Fibroblast of gingiva (primary cell): ENCODE measurements around the gene MYH3.

ENCODE experiments used
- DNase-seq: peaks from one replicate; pipeline ENCODE4 v3.0.0-alpha.2; 2011; ENCODE audit warnings: low read depth

The MYH3 gene

DNA sequence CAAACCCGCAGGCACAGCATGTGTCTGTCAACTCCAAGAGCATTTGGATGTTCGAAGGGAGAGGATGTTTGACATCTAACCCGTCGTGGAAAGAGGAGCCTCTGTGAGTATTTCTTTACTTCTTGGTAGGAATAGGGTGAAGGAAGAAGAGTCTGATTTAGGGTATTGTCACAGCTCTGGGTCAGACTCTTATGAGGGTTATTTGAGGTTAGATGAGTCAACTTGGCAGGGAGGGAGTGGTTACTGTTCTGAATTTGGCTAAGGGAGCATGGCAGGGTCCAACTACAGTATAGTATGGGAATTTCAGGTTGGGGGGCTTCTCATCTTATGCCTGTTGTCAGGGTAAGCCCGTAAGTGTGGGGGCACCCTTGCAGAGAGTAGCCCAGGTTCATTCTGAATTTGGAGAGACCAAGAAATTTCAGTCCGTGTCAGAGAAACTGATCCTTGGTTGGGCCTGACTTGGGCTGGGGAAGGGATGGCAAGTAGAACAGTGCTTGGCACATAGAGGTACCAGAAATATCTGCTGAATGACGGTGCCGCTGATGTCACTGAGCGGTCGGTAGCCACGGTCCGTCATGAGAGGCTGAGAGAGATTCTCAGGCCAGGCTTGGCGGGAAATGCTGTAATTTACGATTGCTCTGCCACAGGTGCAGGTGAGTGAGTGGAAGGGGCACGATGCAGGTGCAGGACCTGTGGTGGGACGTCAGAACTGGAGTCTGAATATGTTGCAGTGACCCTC lies 43.2 kb downstream of the MYH3 start:
- no peak for DNase-seq

DNA sequence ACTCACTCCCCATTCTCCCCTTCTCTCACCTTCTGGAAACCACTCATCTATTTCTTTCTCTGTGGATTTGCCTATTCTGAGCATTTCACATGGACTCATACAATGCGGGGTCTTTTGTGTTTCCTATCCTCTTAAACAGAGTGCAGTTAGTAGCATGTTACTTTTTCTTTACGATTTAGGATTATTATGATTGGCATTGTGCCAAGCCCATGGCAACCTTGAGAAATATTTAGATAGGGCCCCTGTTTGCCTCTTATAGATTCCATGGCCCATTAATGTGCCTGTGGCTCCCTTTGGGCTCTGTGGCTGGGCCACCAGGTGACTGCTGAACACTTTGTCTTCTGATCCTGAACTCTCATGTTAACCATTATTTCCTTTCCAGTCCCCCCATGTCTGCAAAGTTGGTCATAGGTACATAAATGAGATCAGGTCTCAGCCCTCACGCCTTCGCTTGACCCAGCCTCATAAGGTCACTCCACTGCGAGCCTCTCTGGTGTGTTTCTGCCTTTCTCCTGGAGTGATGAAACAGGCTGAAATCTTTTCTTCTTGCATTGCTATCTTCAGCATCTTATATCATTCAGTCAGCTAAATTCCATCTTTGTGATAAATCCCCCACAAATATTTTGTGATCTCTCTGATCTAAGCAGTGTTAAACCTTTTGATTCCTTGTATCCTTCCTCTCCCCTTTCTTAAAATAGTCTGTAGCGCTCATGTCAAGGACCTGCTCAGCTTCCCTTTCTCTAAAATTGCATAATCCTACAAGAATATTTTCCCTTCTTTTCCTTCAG lies 44.0 kb downstream of the MYH3 start:
- DNase-seq, result no peak

DNA sequence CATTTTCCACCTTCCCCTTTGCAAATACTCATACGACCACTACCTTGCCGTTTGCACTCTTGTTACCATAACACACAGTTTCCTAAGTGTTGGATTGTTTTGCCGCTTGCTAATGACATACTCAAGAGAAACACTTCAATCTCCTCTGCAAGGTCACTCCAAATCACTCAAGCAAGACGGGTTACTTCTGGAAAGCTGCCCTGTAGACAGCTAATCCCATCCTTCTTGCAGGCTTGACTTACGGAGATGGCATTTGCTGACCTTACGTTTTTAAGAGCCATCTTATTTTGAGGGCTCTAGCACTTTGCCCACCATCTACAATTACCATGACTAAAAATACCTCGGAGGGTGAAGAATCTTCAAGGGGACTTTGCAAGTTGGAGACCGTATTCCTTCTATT lies 46.2 kb downstream of the MYH3 start:
- no peak for DNase-seq

- no peak for DNase-seq
Observed at GRCh38 chr17:10608244-10608643, 48.9 kb downstream of the MYH3 start.

DNA sequence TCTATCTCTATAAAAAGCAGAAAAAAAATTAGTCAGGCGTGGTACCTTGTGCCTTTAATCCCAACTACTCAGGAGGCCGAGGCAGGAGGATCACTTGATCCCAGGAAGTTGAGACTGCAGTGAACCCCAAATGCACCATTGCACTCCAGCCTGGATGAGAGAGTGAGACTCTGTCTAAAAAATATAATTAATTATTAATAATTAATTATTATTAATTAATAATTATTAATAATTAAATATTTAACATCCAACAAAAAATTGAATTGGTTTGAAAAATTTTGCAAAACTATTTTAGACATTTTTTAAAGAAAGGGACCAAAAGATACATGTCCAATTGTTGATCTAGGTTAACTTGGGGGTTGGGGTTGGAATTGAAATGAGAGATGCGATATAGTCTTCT lies 51.0 kb downstream of the MYH3 start:
- DNase-seq, result no peak

GRCh38 chr17:10605221-10605783 lies 51.8 kb downstream of the MYH3 start:
- no peak for DNase-seq

- DNase-seq, result no peak
Observed at GRCh38 chr17:10604521-10604920, 52.6 kb downstream of the MYH3 start.

GRCh38 chr17:10603931-10604330 lies 53.2 kb downstream of the MYH3 start:
- DNase-seq, result no peak

- no peak for DNase-seq
Observed at GRCh38 chr17:10600571-10600970, 56.5 kb downstream of the MYH3 start.

- no peak for DNase-seq
Observed at GRCh38 chr17:10598621-10599020, 58.5 kb downstream of the MYH3 start.

- no peak for DNase-seq
Observed at GRCh38 chr17:10589553-10590145, 67.5 kb downstream of the MYH3 start.

GRCh38 chr17:10585529-10585928 lies 71.6 kb downstream of the MYH3 start:
- no peak for DNase-seq

- no peak for DNase-seq
Observed at GRCh38 chr17:10583834-10584233, 73.3 kb downstream of the MYH3 start.

DNA sequence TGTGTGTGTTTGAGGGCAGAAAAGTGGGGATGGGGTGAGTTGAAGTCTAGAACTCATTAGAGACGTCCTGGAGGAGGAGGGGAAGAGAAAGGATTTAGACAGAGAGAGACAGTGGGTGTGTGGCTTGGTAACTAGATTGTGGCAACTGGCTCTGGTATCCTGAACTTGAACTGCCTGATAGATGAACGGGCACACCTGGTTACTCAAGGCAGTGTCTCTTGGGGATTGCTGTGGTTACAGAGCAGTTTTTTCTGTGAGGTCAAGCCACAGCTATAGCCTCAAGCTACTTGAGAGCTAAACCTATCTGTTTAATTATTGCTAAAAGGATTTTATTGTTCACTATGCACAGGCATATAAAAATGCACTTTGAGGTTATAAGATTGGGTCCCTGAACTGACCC lies 77.8 kb downstream of the MYH3 start:
- no peak for DNase-seq
